HK-2 (cell line): ENCODE results near the gene CYP3A5.
"Not testable (repeated sequence)": the region's sequence is repeated elsewhere in the genome, so short reads cannot be mapped to it uniquely, and the experiment has no call there.

ENCODE experiments used
- DNase-seq: peaks from one replicate; pipeline ENCODE4 v3.0.0-alpha.2; 2018; ENCODE audit not compliant: unreplicated experiment

Gene CYP3A5

DNA sequence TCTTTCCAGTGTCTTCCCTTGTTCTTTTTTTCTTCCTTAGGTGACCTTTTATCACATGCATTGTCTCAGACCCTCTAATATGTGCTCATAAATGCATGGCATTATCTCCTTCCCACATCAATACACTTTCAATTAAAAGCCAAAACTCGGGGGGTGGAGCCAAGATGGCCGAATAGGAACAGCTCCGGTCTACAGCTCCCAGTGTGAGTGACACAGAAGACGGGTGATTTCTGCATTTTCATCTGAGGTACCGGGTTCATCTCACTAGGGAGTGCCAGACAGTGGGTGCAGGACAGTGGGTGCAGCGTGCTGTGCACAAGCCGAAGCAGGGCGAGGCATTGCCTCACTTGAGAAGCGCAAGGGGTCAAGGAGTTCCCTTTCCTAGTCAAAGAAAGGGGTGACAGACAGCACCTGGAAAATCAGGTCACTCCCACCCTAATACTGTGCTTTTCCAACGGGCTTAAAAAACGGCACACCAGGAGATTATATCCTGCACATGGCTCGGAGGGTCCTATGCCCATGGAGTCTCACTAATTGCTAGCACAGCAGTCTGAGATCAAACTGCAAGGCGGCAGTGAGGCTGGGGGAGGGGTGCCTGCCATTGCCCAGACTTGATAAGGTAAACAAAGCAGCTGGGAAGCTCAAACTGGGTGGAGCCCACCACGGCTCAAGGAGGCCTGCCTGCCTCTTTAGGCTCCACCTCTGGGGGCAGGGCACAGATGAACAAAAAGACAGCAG lies 6.2 kb upstream of the CYP3A5 start:
- DNase-seq: not testable (repeated sequence)

DNA sequence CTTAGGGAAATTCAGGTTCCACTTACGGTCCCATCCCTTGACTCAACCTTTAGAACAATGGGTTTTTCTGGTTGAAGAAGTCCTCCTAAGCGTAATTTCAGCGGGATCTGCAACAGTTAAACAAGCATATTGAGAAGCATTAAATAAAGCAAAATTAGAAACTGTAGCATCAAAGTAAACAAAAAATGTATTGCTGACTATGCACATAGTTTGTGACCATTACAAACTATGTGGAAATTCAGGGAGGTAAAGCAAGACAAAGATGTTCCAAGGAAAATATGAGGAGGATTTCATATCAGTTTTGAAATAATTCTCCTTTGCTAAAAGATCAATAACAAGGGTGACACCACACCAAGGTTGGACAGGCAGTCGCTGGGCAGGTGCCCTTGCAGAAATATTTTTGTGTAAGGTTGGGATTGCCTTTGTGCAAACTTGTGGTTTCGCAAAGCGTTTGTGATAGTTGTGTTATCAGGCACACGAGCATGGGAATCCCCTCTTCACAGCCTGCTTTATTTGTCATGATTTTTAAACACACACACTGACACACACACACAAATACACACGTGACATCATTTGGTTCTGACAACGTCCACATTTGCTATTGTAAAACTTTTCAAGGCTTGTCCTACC lies 5.4 kb upstream of the CYP3A5 start:
- no peak for DNase-seq

DNA sequence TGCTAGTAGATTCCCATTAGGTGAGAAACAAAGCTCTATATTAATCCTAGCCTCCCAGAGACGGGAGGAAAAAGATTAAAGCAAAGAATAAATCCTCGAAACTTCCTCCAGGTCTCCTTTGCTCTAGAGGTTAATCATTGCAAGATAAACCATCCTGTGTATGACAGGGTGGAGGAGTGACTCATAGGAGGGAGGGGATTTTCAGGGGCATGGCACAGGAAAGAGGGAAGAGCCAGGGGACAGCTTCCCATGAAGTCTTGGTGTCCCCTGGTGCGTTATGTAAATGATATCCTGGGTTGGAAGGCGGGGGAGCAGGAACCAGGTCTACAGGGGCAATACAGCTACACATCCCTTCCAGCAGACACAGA lies 780 bp downstream of the CYP3A5 start:
- peak; percentile 58 for DNase-seq

GRCh38 chr7:99677648-99678045 lies 2.1 kb downstream of the CYP3A5 start:
- no peak for DNase-seq

DNA sequence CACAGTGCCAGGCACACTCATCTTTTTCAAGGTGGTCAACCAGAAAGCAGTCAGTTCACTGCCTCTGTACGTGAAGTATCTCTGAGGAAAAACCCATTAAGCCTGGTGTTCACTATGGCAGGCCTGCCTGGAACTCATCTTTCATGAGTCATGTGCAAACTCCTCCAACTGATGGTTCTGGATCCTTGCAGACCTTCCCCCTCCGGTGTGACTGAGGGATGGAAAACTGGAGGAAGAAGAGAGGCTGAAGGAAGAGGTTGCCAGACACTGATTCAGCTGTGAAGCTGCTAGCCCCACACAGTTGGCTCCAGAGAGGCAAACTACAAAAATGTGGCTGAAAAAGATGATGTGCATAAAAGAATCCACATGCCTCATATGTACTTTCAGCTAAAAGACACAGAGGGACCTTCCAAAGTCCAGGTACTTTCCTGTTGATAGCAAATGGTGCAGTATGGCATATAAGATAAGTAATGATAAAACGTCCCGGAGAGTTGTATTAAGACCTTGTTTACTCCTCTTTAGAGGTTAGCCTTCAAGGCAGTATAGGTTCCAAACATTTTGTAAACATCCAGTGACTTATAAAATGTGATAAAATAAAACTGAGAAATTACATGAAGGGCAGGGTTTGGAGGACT lies 2.7 kb downstream of the CYP3A5 start:
- DNase-seq: no peak

- DNase-seq: no peak
These were observed 4.6 kb downstream of the CYP3A5 start for GRCh38 chr7:99674995-99675742.

- DNase-seq: no peak
These were observed 7.2 kb downstream of the CYP3A5 start for GRCh38 chr7:99672573-99672972.

DNA sequence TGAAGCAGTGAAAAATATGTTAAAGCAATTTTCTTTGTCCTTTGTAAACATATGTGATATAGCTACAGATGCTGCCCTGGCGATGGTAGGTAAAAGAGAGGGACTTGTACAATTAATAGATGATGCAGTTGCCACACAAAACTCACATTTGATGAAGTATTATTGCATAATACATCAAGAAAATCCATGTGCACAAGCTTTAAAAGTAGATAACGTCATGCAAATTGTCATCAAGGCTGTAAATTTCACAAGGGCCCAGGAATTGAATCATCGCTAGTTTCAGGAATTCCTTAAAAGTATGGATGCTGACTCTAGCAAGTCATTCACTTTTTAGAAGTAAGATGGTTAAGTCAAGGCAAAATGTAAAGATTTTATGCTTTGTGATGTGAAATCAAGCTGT lies 10.0 kb downstream of the CYP3A5 start:
- no peak for DNase-seq

DNA sequence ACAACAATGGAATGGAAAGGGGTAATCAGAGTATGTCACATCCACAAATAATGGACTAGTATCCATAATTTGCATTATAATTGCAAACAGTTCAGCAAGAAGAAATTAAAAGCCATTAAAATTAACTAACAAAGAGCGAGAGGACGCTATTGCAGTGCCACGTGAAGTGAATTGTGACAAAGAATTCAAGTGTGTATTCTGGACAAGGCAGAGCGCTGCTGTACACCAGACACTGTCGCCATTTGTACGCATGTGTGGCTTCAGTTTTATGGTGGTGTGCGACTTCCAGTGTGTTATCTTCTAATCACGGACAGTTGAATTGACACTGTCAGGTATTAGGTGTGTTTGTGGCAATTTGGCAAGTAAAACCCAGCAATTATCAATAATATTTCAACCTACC lies 11.3 kb downstream of the CYP3A5 start:
- no peak for DNase-seq

- DNase-seq: no peak
These were observed 12.6 kb downstream of the CYP3A5 start for GRCh38 chr7:99667179-99667578.

DNA sequence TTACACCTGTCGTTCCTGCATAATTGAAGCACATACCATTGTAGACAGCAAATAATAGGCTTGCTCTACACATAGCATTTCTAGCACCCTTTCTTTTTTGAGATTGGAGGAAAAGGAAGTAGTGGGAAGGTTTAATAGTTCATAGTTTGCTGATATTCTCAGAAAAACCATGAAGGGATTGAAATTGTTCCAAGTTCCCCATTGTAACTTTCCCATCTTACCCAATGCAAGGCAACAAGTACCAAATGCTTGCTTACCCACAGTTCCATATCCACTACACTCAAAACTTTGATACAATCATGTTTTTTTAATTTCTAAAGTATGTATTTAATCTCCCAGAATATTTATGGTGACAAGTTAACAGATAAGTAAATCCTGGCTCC lies 13.8 kb downstream of the CYP3A5 start:
- DNase-seq: no peak

DNA sequence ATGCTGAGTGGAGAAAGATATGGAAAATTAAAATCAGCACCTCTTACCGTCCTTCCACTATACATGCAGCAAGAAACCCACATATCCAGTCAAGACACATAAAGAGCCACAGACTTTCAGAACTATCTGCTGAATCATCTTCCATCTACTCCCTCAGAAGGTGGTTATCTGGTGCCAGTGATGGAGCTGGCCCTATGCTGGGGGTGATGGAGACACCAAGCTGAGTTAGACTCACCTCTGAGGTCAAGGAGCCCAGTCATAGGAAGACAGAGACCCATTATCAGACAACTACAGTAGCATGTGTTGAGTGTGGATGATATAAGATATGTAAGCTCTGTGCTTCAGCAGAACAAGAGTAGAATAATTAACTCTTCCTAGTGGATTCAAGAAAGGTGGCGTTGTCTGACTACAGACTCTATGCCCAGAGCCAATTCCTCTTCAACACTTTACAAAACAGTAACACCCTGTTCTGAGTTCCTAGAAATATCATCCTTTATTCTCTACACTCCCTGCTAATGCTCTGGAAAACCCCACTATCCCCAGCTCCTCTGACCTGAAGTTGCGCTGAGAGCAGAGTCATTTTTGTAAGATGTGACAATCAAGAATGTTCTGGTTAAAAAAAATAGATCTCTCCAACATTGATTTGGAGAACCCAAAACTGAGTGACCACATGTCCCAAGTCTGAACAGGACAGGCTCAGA lies 14.3 kb downstream of the CYP3A5 start:
- no peak for DNase-seq

GRCh38 chr7:99657879-99658278 lies 21.9 kb downstream of the CYP3A5 start:
- DNase-seq: not testable (repeated sequence)

GRCh38 chr7:99654626-99655025 lies 25.2 kb downstream of the CYP3A5 start:
- not testable (repeated sequence) for DNase-seq

DNA sequence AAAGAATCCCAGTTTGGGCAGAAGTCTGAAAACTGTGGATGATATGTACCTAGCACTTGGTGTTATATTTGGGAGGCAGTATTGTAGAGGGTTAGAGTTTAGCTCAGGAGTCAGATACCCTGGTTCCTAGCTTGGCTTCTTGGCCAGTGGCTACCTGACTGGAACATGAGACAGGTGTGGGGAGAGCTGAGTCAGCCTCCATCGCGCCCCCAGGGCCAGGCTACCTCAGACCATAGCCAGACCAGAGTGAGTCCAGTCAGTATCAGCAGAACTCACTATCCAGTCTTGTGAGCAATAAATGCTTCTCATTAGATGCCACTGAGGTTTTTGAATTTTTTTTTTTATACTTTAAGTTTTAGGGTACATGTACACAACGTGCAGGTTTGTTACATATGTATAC lies 26.0 kb downstream of the CYP3A5 start:
- no peak for DNase-seq

DNA sequence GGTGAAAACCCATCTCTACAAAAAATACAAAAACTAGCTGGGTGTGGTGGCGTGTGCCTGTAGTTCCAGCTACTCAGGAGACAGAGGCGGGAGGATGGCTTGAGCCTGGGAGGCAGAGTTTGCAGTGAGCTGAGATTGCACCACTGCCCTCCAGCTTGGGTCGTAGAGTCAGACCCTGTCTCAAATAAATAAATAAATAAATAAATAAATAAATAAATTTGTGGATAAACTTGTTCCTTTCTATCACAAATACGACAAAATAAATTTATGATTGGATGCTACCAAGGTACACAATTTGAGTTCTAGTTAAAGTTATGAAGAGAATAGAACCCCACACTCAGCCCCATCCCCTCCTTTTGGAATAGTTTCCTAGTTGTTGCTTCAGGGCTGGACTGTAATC lies 26.5 kb downstream of the CYP3A5 start:
- not testable (repeated sequence) for DNase-seq

DNA sequence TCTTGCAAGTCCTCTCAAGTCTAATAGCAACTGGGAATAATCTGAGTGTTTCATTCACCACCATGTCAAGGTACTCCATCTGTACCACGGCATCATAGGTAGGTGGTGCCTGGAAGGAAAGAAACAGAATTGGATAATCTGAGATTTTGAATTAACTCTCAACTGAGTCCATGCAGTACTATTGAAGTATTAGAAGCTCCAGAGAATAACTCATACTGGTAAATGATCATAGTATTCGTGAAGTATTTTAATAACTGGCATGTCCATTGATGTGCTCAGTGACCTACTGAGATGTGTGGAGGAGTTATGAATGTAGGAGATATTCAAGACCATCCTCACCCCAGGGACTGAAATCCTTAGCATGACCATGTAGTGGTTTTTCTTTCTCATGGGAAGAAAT lies 27.1 kb downstream of the CYP3A5 start:
- DNase-seq: no peak

- no peak for DNase-seq
These were observed 28.5 kb downstream of the CYP3A5 start for GRCh38 chr7:99651290-99651689.

- no peak for DNase-seq
These were observed 31.0 kb downstream of the CYP3A5 start for GRCh38 chr7:99648843-99649242.

- no peak for DNase-seq
These were observed 34.2 kb downstream of the CYP3A5 start for GRCh38 chr7:99645590-99645989.

DNA sequence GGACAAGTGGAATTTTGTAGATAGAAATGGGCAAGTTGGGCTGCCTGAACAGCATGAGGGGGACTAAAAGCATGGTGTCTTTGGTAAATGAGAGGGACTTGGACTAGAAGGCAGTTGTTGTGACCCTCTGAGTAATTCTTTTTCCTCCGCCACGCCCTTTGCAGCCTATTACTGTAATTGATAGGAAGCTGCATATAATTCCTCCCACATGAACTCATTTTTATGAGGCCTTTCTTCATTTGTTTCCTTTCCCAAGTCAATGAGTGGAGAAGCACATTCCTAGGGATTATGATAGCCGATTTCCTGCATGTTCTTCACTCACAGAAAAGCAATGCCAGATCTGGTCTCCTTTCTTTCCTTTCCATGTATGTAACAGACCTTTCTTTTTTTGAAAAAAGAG lies 35.4 kb downstream of the CYP3A5 start:
- DNase-seq: no peak

GRCh38 chr7:99643464-99643863 lies 36.3 kb downstream of the CYP3A5 start:
- no peak for DNase-seq
